Brain pericyte (primary cell): ENCODE data around the gene MRPL43.

Source experiments
- DNase-seq: peaks from one replicate; pipeline ENCODE4 v3.0.0-alpha.2; 2012; ENCODE audit warnings: low read depth, low spot score

Gene MRPL43

GRCh38 chr10:100968062-100968736 is 19.1 kb downstream of the MRPL43 start:
- DNase-seq, result no peak

- DNase-seq, result no peak
Observed at GRCh38 chr10:100967332-100967731, 20.0 kb downstream of the MRPL43 start.

DNA sequence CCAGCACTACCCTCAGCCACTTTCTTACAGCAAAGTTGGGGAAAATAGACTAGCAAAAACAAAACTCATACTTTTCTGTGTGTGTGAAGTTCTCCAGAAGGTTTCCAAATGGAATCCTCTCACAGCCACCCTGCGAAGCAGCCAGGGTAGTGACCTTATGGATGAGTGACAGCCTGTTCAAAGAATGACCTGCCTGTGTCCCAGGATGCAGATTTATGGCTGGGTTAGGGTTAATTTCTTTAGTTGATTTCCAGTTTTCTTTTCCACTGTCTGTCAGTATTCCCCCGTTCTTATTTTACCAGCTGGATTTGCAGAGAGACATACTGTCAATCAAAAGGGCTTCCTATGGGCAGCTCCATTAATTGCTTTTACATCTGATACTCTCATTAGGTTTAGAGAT is 20.4 kb downstream of the MRPL43 start:
- DNase-seq, result no peak

- no peak for DNase-seq
Observed at GRCh38 chr10:100965820-100966219, 21.5 kb downstream of the MRPL43 start.

GRCh38 chr10:100963826-100964225 is 23.5 kb downstream of the MRPL43 start:
- no peak for DNase-seq

DNA sequence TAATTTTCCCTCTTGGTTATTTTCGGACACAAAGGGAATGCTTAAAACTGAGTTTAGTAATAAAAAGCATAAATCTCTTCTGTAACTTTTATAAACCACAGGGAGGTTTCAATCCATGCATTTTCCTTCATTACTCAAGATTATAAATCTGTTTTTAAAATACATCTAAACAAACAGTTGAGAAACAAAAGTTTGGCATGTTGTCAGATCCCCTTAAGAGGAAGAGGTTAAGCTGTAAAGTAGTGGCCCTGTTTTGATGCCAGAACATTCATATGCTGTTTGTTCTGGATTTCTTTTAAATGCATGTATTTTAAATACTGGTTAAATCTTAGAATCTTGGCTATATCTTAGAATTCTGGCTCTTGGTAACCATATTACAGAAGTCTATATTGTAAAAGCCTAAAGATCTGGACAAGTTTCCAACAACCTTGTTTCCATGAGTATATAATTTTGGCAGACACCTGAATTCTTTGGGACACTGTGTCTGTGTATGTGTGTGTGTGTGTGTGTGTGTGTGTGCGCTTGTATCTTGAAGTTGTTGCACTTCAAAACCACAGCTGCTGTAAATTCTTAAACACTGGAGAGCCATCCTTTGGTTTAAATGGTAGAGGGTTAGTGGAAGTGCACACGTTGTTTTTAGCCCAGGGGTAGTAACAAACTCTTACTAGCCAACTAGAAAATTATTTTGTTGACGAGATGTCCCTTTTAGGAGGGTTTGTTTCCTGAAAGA is 24.8 kb downstream of the MRPL43 start:
- DNase-seq, result no peak

- no peak for DNase-seq
Observed at GRCh38 chr10:100960251-100960650, 27.0 kb downstream of the MRPL43 start.

- no peak for DNase-seq
Observed at GRCh38 chr10:100948916-100949315, 38.4 kb downstream of the MRPL43 start.

DNA sequence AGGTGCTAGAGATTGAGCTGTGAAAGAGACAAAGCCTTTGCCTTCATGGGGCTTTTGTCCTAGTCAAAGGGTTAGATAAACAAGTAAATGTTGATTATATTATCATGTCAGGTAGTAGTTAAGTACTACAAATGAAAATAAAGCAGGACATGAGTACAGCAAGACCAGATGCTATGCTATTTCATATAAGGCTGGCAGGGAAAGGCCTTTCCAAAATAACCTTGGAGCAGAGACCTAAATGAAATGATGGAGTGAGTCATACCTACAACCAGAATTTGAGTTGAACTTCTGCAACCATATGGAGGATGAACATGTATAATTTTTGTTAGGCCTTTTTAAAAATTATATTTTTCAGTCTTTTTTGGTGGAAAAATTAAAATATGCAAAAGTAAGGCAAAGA is 41.5 kb downstream of the MRPL43 start:
- DNase-seq, result no peak

GRCh38 chr10:100943508-100943907 is 43.8 kb downstream of the MRPL43 start:
- DNase-seq, result no peak

- no peak for DNase-seq
Observed at GRCh38 chr10:100942229-100942628, 45.1 kb downstream of the MRPL43 start.

GRCh38 chr10:100939763-100940344 is 47.4 kb downstream of the MRPL43 start:
- DNase-seq, result no peak
